Stimulated activated CD4-positive, alpha-beta T cell treated with anti-CD3 and anti-CD28 coated beads, TNF-alpha, amount 100 ng/mL, for 24 hours (primary cell): ENCODE data around the gene COL7A1.

ENCODE experiments used
- DNase-seq, 3 experiments: peaks; one replicate each; pipeline ENCODE4 v3.0.0-alpha.2; 2020; ENCODE audit warnings: low read depth in 3 of 3

Gene COL7A1

DNA sequence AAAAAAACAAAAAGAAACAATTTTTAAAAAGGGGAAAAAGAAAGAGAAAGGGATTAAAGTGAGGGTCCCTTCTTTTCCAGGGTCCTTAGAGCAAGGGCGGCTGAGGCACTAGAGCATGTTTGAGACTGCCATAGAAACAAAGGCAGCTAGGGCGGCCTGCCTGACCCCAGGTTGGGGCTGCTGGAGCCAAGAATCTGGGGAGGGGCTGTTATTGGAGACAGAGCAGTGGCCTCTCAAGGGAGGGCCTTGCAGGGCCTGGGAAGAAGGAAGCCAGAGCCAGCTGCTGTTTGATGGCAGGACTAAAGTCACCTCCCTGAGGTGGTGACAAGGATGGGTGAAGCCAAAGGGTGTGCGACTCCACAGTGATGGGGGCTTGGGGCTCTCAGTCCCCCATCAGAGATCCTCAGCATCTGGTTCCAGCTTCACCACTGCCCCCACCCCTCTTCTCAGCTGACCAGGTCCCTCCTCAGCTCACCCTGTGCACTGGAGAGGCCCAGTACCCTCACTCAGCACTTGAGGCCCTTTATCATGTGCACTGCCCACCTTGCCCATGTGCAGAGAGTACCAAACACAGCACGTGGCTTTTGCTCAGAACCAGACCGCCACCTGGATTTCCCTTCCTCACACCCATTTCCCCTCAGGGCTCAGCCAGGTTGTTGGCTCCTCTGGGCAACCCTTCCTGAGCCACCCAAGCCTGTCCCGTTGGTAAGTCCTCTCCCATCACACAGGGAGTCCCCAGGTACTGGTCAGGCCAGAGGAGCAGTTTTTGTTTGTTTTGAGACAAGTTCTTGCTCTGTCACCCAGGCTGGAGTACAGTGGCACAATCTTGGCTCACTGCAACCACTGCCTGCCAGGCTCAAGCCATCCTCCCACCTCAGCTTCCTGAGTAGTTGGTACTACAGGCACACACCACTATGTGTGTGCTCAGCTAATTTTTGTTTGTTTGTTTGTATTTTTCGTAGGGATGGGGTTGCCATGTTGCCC, 24.7 kb upstream of the COL7A1 start:
- no peak for DNase-seq

- no peak for DNase-seq
Observed at GRCh38 chr3:48617559-48617958, 22.4 kb upstream of the COL7A1 start.

DNA sequence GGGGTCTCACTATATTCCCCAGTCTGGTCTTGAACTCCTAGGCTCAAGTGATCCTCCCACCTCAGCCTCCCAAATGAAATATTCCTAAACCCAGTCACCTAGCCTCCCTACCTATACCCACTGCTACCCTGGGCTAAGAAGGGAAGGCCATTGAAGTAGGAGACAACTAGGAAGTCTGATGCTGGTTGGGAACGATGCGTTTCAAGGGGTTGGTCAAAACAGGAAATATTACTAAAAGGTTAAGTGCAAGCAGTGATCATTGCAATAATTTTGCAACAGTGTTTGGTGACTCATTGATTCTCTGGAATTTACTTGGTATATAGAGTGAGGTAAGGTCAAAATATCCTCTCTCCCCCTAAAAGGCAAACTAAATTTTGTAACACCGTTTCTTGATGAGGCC, 18.9 kb upstream of the COL7A1 start:
- no peak for DNase-seq

DNA sequence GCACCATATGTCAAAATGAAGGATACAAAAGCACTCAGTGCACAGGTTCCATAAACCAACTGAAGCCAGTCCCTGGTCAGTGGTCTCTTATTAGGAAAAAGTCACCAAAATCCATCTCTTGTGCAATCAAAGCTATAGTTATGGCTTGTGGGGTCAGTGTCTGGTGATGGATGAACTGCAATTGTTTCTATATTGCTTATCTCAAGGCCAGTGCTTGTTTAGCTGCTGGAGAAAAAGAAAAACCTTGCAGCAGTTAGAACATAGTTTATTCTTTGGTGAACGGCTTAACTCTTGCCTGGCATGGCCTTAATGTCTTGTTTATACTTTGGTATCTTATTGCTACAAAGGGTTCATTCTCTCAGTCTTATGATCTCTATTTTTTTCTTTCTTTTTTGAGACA, 17.2 kb upstream of the COL7A1 start:
- DNase-seq, result no peak

GRCh38 chr3:48609088-48610005, 14.2 kb upstream of the COL7A1 start, which contains the start of gene UQCRC1:
Gene UQCRC1 (minus strand): TSS chr3:48609646. CDS start chr3:48609620, 26 bp downstream.
- DNase-seq, result peak; percentile 80 to 90 (median 84)

GRCh38 chr3:48607519-48607918, 12.4 kb upstream of the COL7A1 start:
- no peak for DNase-seq

GRCh38 chr3:48601622-48601994, 6.5 kb upstream of the COL7A1 start:
- no peak for DNase-seq

- no peak for DNase-seq
Observed at GRCh38 chr3:48600711-48601621, 5.8 kb upstream of the COL7A1 start.

DNA sequence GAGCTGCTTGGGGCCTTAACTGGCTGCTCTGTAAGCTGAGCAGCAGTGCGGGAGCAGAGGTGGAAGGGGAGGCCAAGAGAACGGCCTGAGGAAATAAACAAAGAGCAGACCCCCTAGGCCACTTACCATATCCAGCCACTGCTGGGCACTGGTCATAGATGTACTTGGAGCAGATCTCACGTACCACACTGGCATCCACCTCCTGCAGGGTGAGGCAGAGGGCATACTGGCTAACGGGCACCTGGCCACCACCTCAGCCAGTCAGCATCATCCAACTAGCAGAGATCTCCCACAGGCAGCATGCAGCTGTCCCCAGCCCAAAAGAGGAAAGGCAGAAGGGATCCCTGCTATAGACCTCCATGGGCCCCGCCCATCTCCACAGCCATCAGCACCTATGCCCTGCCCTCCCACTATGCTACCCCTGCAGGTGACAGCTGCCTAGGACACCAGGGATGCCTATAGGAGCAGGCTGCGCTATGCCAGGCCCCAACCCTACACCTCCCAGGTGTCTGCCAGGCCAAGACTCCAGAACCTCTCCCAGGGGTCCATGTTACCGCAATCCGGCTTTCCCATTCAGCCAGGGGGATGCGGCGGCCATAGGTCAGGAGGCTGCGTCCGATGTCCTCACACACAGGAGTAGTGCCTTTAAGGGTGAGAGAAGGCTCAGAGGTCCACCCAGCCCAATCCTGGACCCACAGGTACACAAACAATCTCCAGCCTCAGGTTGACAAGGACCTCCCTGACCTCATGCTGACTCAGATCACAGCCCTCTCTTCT, 4.6 kb upstream of the COL7A1 start:
- no peak for DNase-seq

GRCh38 chr3:48599077-48599501, 4.0 kb upstream of the COL7A1 start:
- no peak for DNase-seq

GRCh38 chr3:48598323-48599076, 3.4 kb upstream of the COL7A1 start:
- DNase-seq, result no peak

DNA sequence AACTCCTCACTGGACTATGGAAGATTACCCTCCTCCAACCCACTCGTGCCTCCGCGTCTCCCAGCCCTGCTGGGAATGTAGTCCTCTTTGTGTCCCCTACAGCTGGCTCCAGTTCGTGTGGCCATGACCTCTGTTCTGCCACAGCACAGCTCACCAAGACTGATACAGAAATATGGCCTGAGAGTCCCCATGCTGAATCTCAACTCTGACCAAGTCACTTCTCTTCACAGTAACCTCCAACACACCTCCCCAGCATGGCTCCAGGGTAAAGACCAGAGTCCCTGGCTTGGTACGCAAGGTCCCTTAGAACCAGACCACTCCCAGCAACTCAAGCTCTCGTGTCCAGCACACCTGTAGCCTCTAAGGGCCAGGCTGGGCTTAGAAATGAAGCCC, 2.3 kb upstream of the COL7A1 start:
- DNase-seq, result no peak

- DNase-seq, result no peak
Observed at GRCh38 chr3:48596676-48597407, 1.7 kb upstream of the COL7A1 start.

DNA sequence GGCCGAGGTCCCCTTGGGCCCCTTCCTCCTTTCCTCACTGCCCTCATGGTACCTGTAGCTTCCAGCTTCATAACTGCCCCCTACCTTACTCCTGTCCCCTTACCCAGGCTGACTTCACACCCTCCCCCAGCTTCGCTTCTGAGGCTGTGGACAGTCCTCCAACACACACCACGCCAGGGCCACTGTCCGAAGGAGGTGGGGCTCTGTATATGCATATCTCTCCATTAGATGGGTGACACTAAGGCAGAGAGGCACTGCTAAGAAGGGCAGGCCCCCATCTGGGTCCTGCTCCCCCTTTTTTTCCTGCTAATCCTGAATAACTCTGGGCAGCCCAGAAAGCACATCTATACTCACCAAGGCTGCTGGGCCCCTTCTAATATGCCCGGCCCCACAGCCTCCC, 1.0 kb upstream of the COL7A1 start:
- no peak for DNase-seq

DNA sequence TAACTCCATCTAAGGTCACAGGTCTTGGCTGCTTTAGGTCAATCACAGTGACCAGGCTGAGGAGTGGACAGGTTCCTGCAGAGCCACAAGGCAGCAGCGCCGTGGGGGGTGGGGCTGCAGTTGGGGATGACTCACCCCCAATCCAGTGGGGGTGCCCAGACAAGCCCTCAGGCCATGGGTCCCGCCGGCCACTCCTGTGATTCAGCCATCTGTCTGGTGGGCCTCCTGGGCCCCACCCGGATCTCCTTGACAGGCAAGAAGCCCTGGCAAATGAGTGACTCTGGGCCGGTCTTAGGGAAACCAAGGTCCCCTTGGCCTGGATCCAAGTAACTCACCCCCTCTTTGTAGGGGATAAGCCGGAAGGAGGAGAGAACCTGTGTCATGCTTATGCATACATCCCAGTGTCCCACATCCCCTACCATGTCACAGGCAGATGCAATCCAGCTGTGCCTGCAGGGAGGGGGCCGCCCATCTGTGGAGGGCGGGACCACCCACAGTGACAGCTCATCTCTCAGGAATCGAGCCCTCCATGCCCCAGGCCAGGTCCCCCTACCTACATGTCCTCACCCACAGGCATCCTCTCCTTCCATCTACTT, 495 bp upstream of the COL7A1 start:
- DNase-seq, result no peak

- no peak for DNase-seq
Observed at GRCh38 chr3:48594417-48595049, 596 bp downstream of the COL7A1 start.

DNA sequence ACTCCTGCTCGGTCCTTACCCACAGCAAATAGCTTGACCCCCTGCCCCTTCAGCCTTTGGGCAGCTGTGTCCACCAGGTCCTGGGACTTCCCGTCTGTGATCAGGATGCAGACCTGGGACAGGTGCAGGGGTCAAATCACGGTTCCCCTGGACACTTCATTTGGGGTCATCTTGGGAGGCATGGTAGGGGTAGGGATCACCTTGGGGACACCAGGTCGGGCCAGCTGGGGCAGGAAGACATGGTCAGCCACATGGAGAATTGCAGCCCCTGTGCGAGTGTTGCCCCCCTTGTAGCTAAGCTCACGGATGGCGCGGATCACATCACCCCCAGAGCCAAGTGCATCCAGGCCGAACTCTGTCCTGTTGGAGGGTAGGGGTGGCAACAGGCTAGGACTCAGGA, 1.8 kb downstream of the COL7A1 start:
- no peak for DNase-seq

DNA sequence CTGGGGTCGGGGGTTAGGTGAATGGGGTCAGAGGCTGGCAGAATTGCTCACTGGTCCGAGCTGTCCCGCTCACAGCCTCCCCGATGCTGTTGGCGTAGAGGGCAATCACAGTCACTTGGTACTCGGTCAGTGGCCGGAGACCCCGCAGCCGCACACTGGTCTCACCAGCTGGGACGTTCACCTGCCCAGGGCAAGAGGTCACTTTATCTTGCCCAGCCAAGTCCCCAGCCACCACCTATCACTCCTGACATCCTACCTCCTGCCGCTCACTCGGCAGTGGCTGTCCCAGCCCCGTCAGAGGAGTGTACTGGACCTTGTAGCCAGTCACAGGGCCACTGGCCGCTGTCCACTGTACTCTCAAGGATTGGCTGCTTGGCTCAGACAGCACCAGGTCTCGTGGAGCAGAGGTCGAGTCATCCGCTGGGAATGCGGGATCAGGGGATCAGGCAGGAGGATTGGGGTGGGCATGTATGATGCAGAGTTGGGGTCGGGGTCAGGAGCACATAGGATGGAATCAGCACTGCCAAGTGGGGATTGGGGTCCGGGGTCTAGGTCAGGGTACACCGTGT, 2.5 kb downstream of the COL7A1 start:
- no peak for DNase-seq
